MM.1S (cell line): ENCODE data around the gene RHOH.

Experiments
- DNase-seq: peaks from one replicate; pipeline ENCODE4 v3.0.0-alpha.2; 2015
- H2AFZ ChIP-seq: fragments of 300-600 bp; sonication (generic); 2 replicates; pipeline ENCODE4 v1.6.0; 2016; ENCODE audit warnings: antibody characterized with exemption, low read length
- H3F3A ChIP-seq: fragments of 300-600 bp; sonication (generic); 2 replicates; pipeline ENCODE4 v1.6.1; 2016; ENCODE audit warnings: mild to moderate bottlenecking, antibody characterized with exemption, low read length, moderate library complexity, mixed read lengths; ENCODE audit not compliant: insufficient read depth
- H3K27ac ChIP-seq: fragments of 300-600 bp; sonication (generic); 2 replicates; pipeline ENCODE4 v1.5.1; 2016; ENCODE audit warnings: mild to moderate bottlenecking, low read length
- H3K27me3 ChIP-seq: fragments of 300-600 bp; sonication (generic); replicated peaks from 2 replicates; pipeline ENCODE4 v1.6.0; 2016; ENCODE audit warnings: low read length; ENCODE audit not compliant: insufficient read depth
- H3K36me3 ChIP-seq: fragments of 300-600 bp; sonication (generic); replicated peaks from 2 replicates; pipeline ENCODE4 v1.6.1; 2016; ENCODE audit warnings: mild to moderate bottlenecking, low read length, mixed read lengths; ENCODE audit not compliant: insufficient read depth
- H3K4me1 ChIP-seq: fragments of 300-600 bp; sonication (generic); 2 replicates; pipeline ENCODE4 v1.6.1; 2016; ENCODE audit warnings: low read length, mixed read lengths
- H3K4me2 ChIP-seq: fragments of 300-600 bp; sonication (generic); 2 replicates; pipeline ENCODE4 v1.6.0; 2016; ENCODE audit warnings: low read depth, low read length
- H3K4me3 ChIP-seq: fragments of 300-600 bp; sonication (generic); 2 replicates; pipeline ENCODE4 v1.5.1; 2016; ENCODE audit warnings: low read length, mixed read lengths
- H3K79me2 ChIP-seq: fragments of 300-600 bp; sonication (generic); 2 replicates; pipeline ENCODE4 v1.6.1; 2016; ENCODE audit warnings: mixed run types, low read length, mixed read lengths
- H3K9ac ChIP-seq: fragments of 300-600 bp; sonication (generic); 2 replicates; pipeline ENCODE4 v1.6.1; 2016; ENCODE audit warnings: low read length, mixed read lengths
- H3K9me2 ChIP-seq: fragments of 300-600 bp; sonication (generic); replicated peaks from 2 replicates; pipeline ENCODE4 v1.6.1; 2016; ENCODE audit warnings: mild to moderate bottlenecking, low read length, mixed read lengths; ENCODE audit not compliant: insufficient read depth
- H3K9me3 ChIP-seq: fragments of 300-600 bp; sonication (generic); replicated peaks from 2 replicates; pipeline ENCODE4 v1.6.1; 2016; ENCODE audit warnings: mild to moderate bottlenecking, low read length, mixed read lengths; ENCODE audit not compliant: insufficient read depth
- H4K20me1 ChIP-seq: fragments of 300-600 bp; sonication (generic); 2 replicates; pipeline ENCODE4 v1.6.1; 2016; ENCODE audit warnings: mild to moderate bottlenecking, low read length, moderate library complexity, mixed read lengths; ENCODE audit not compliant: insufficient read depth
- EZH2 ChIP-seq: fragments of 300-600 bp; sonication (generic); optimal IDR thresholded peaks from 2 replicates; pipeline ENCODE3; 2017; ENCODE audit warnings: low read depth, mild to moderate bottlenecking, antibody characterized with exemption, low read length, mixed read lengths
- EZH2phosphoT487 ChIP-seq: fragments of 300-600 bp; sonication (generic); IDR thresholded peaks from 2 replicates; pipeline ENCODE4 v1.6.1; 2018; ENCODE audit warnings: antibody characterized with exemption, low read length
- TF ChIP-seq, protein P1 (sequence below): fragments of 300-600 bp; sonication (generic); IDR thresholded peaks from 2 replicates; pipeline ENCODE4 v1.5.1; 2016; ENCODE audit warnings: antibody characterized with exemption, low read length, mixed read lengths

RHOH gene

DNA sequence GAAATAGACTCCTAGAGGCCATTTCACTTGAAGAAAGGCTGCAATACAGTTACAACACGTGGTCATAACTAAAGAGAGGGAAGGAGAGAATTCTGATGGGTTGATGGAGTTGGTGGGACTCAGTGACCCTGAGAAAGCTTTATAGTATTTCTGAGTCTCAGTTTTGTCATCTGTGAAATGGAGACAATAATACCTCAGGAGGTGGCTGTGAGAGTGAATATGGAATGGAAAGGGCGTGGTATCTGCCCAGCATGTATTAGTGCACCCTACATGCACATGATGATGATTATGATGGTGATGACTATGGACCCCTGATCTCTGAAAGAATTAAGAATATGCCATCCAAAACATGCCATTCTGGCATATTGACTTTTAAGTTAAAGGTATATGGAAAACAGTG lies 66.0 kb downstream of the RHOH start:
- H2AFZ ChIP-seq: no peak overlapping the region
- no peak overlapping the region for H3K27ac ChIP-seq
- no peaks in the 10 kb centered on the region for H3K9me2 ChIP-seq
- no peaks in the 10 kb centered on the region for H4K20me1 ChIP-seq
- no peak for DNase-seq
- no peak overlapping the region for H3K4me3 ChIP-seq
- H3K9me3 ChIP-seq: no peaks in the 10 kb centered on the region
- H3K4me2 ChIP-seq: no peak overlapping the region
- TF ChIP-seq, protein P1, sequence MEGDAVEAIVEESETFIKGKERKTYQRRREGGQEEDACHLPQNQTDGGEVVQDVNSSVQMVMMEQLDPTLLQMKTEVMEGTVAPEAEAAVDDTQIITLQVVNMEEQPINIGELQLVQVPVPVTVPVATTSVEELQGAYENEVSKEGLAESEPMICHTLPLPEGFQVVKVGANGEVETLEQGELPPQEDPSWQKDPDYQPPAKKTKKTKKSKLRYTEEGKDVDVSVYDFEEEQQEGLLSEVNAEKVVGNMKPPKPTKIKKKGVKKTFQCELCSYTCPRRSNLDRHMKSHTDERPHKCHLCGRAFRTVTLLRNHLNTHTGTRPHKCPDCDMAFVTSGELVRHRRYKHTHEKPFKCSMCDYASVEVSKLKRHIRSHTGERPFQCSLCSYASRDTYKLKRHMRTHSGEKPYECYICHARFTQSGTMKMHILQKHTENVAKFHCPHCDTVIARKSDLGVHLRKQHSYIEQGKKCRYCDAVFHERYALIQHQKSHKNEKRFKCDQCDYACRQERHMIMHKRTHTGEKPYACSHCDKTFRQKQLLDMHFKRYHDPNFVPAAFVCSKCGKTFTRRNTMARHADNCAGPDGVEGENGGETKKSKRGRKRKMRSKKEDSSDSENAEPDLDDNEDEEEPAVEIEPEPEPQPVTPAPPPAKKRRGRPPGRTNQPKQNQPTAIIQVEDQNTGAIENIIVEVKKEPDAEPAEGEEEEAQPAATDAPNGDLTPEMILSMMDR: no peak
- TF ChIP-seq EZH2phosphoT487 (no peak), EZH2 (no peak)
- no peak overlapping the region for H3K9ac ChIP-seq
- H3K36me3 ChIP-seq: no peaks in the 10 kb centered on the region
- H3K4me1 ChIP-seq: no peaks in the 10 kb centered on the region; the same call in 1 of the 2 replicates
- no peaks in the 10 kb centered on the region for H3K79me2 ChIP-seq
- no peaks in the 10 kb centered on the region for H3F3A ChIP-seq
- no peaks in the 10 kb centered on the region for H3K27me3 ChIP-seq

DNA sequence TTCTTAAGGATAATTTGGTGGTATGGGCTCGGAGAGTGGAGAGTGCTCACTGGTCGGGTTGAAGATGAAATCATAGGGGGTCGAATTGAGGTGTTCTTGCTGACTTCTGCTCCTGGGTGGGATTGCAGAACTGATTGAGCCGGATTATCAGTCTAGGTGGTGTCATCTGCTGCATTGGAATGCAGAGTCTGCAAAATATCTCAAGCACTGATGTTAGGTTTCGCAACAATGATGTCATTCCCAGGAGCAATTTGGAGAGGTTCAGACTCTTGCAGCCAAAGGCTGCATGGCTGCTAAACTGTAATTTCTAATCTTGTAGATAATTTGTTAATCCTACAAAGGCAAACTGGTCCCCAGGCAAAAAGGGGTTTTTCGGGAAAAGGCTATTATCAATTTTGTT lies 67.7 kb downstream of the RHOH start:
- Histone ChIP-seq H3K27me3 (no peaks in the 10 kb centered on the region), H3K4me3 (no peak overlapping the region), H3K9me3 (no peaks in the 10 kb centered on the region), H3K4me2 (no peak overlapping the region), H3F3A (no peaks in the 10 kb centered on the region), H4K20me1 (no peaks in the 10 kb centered on the region), H3K9ac (no peak overlapping the region), H3K36me3 (no peaks in the 10 kb centered on the region), H3K4me1 (no peaks in the 10 kb centered on the region; the same call in 1 of the 2 replicates), H3K27ac (no peak overlapping the region), H2AFZ (no peak overlapping the region), H3K9me2 (no peaks in the 10 kb centered on the region), H3K79me2 (no peaks in the 10 kb centered on the region)
- DNase-seq: no peak
- no peak for TF ChIP-seq EZH2
- no peak for TF ChIP-seq EZH2phosphoT487

DNA sequence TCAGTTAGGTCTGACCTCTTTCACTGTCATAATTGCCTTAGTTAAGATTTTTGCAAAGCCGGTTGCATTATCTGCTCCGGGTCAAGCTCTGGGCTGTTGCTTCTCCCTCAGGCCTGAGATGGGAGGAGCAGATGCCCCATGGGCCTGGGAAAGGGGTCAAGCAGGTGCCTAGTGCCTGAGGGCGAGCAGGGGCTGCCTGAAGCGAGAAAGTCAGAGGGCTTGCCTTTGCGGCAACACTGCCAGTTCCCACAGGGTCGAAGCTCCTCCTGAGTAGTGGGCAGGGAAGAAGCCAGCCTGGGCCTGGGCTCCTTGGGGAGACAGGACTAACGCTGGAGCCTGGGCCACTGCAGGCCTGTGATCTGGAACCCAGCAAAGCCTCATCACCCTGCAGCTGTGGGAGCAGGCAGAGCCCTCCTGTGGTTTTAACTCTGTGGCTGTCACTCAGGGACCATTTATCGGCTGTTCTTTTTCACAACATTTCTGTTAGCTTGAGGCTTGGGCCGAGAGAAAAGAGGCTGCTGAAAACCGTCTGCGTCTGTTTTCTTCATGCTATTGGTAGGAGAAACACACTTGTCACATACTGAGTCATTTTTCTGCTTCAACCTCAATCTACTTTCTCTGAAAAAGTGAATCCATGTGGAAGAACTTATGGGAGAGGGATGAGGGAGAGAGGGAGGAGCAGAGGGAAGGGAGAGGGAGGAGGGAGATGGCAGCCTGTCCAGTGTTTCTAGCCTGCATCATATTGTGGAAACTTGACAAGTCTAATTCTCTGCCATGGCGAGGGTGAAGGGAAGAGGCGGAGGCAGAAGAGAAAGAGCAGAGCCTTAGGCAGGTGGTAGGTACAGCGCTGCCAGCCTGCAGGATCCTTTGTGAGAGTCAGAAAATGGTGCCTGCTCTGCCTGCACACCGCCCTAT lies 68.4 kb downstream of the RHOH start:
- Histone ChIP-seq H3K79me2 (no peaks in the 10 kb centered on the region), H4K20me1 (no peaks in the 10 kb centered on the region), H3K27me3 (no peaks in the 10 kb centered on the region), H3K9me2 (no peaks in the 10 kb centered on the region), H3F3A (no peaks in the 10 kb centered on the region), H3K9me3 (no peaks in the 10 kb centered on the region), H3K27ac (no peak overlapping the region), H3K36me3 (no peaks in the 10 kb centered on the region), H3K4me1 (no peaks in the 10 kb centered on the region; the same call in 1 of the 2 replicates), H3K4me3 (no peak overlapping the region), H2AFZ (no peak overlapping the region), H3K4me2 (no peak overlapping the region), H3K9ac (no peak overlapping the region)
- DNase-seq: peak; percentile 74
- no peak for TF ChIP-seq EZH2phosphoT487
- TF ChIP-seq EZH2: no peak
- TF ChIP-seq, protein P1: no peak

DNA sequence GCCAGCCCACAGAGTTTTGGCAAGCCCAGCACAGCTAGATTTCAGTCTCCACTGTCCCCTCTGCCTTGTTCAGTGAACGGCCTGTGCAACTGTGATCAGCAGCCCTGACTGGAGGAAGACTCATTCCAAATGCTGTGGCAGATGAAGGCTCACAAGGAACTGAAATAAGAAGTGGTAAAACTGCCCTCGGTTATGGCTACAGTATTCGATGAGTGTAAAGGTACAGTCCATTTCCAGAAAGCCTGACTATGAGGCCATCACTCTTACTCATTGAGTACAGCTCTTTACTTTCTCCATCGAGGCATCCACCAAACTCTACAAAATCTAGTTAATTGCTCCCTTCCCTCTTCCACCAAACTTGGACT lies 69.1 kb downstream of the RHOH start:
- TF ChIP-seq EZH2phosphoT487 (no peak), EZH2 (no peak)
- TF ChIP-seq, protein P1: no peak
- H3K36me3 ChIP-seq: no peaks in the 10 kb centered on the region
- H3K4me3 ChIP-seq: no peak overlapping the region
- H3K79me2 ChIP-seq: no peaks in the 10 kb centered on the region
- H3K9ac ChIP-seq: no peak overlapping the region
- H3K27me3 ChIP-seq: no peaks in the 10 kb centered on the region
- no peaks in the 10 kb centered on the region for H3K9me3 ChIP-seq
- no peaks in the 10 kb centered on the region for H3K9me2 ChIP-seq
- no peak for DNase-seq
- no peak overlapping the region for H2AFZ ChIP-seq
- H4K20me1 ChIP-seq: no peaks in the 10 kb centered on the region
- H3K4me1 ChIP-seq: no peaks in the 10 kb centered on the region; the same call in 1 of the 2 replicates
- no peak overlapping the region for H3K27ac ChIP-seq
- no peaks in the 10 kb centered on the region for H3F3A ChIP-seq
- H3K4me2 ChIP-seq: no peak overlapping the region
